Measurements from ENCODE around the gene MEST.
"Not testable (repeated sequence)": the region's sequence is repeated elsewhere in the genome, so short reads cannot be mapped to it uniquely, and the experiment has no call there.

MEST gene, protein sequence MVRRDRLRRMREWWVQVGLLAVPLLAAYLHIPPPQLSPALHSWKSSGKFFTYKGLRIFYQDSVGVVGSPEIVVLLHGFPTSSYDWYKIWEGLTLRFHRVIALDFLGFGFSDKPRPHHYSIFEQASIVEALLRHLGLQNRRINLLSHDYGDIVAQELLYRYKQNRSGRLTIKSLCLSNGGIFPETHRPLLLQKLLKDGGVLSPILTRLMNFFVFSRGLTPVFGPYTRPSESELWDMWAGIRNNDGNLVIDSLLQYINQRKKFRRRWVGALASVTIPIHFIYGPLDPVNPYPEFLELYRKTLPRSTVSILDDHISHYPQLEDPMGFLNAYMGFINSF

GRCh38 chr7:130491841-130492522 is at the start of gene MEST:
TSS of gene MEST (plus strand) at chr7:130492085. CDS start at chr7:130492314, 229 bp downstream.
- DNase-seq = peak; percentile 37

DNA sequence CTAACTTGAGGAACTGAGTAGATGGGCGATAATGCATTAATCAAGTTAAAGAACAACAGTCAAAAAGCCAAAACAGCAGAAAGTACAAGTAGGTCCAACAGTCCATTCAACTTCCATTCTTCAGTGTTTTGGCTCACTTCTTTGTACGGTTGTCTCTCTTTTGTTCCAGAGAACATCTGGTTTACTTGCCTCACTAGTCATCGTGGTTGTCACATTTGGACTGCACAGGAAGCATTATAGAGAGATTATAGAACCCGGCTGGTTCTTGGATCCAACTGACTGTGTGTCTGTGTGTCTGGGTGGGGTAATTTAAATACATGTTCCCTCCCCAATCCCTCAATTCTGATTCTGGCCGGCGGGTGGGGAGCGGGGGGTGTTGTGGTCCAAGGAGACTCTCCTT is 49.3 kb upstream of the MEST start:
- no peak for DNase-seq

- no peak for DNase-seq
These were observed 47.7 kb upstream of the MEST start for GRCh38 chr7:130444234-130444633.

- no peak for DNase-seq
These were observed 47.0 kb upstream of the MEST start for GRCh38 chr7:130444751-130445407.

DNA sequence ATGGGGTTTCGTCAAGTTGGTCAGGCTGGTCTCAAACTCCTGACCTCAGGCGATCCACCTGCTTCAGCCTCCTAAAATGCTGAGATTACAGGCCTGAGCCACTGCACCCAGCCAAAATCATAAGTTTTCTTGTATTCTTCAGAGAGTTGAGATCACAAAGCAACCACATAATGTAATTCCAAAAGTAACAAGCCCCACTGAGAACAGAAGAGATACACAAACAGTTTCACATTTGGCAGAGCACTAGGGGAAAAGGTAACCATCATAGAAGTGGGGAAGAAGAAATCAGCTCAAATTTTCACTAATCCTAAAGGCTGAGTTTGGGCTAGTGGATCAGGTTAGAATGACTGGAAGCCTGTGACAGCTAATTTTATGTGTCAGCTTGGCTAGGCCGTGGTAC is 45.6 kb upstream of the MEST start:
- DNase-seq = no peak

DNA sequence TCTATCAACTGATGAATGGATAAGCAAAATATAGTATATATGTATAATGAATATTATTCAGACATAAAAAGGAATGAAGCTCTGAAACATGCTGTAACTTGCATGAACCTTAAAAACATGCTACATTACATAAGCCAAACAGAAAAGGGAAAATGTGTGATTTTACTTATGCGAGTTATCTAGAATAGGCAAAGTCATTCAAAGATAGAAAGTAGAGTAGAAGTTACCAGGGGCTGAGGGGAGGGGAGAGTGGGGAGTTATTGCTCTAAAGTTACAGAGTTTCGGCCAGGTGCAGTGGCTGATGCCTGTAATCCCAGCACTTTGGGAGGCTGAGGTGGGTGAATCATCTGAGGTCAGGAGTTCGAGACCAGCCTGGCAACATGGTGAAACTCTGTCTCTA is 40.5 kb upstream of the MEST start:
- DNase-seq = not testable (repeated sequence)

GRCh38 chr7:130452951-130453350 is 38.9 kb upstream of the MEST start:
- no peak for DNase-seq

DNA sequence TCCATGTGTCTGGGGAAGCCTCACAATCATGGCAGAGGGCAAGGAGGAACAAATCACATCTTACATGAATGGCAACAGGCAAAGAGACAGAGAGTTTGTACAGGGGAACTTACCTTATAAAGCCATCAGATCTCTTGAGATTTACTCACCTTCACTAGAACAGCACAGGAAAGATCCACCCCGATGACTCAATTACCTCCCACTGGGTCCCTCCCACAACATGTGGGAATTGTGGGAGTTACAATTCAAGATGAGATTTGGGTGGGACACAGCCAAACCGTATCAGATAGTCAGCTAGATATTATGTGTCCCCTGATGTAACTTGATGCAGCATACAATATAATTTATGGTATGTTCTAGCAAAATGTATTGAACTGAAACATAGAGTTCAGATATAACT is 36.9 kb upstream of the MEST start:
- DNase-seq = no peak

- DNase-seq = no peak
These were observed 33.6 kb upstream of the MEST start for GRCh38 chr7:130458257-130458656.

GRCh38 chr7:130461272-130461671 is 30.6 kb upstream of the MEST start:
- DNase-seq = no peak

DNA sequence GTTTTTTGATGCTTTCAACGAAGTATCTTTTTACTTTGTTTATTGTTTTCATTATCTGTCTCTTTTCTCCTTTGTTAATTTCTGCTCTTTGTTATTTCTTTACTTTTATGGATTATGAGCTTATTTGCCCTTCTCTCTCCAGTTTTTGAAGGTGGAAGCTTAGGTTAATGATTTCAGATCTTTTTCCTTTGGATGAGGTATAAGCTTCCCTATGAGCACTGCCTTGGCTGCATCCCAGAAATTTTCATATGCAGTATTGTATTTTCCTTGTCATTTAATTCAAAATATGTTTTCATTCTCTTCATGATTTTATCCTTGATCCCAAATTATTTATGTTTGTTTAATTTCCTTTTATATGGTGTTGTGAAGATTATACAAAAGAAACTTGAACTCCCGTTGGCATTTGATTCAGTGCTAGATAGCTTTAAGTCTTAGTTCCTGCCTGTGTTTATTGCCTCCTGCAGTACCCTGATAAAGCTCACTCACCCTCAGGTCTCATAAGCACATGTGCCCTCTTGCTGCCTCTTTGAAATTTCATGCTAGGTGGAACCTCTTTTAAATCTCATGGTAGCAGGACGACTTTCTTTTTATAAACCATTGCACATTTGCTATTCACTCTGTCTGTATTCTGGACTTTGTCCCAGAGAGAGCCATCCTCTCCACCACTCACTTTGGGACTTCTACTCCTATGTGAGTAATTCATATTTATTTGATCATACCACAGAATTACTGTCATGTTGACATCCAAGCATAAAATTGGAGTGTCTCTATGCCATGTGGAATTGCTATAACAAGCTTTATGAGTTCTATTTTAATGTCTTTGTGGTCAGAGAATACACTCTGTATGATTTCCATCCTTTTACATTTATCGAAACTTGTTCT is 28.1 kb upstream of the MEST start:
- DNase-seq = no peak

GRCh38 chr7:130468612-130469011 is 23.3 kb upstream of the MEST start:
- DNase-seq = no peak

- no peak for DNase-seq
These were observed 19.9 kb upstream of the MEST start for GRCh38 chr7:130471974-130472373.

DNA sequence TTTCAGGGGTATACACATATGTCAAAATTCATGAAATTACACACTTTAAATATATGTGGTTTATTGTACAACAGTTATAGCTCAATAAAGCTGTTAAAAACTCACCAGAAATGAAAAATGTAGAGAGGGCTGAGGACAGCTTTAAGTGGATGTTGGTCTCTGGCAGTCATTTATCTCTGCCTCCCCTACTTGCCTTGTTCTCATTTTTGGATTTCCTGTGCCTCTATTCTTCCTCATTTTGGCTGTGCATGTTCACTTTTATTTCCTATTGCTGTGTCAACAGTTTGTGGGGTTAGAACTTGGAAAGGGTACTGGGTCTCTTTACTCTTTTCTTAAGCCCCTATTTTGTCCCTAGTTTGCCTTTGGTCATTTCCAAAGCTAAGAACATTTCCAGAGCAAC is 18.6 kb upstream of the MEST start:
- DNase-seq = no peak

DNA sequence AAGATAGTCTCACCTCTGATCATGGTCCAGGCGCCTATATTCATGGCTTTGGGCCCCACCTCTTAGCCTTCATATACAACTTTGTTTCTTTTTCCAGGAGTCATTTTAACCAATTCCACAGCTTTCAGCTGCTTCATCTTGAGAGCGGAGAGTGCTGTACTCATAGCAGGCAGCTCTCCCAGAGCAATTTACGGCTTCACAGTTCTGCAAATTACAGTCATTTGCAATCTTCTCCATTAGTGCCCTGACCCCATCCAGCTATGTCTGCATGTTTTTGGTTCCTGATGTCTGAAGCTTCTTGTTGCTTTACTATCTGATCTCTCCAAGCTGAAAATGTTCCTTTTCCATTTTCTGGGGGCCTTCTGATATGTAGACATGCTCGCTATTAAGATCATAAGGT is 18.0 kb upstream of the MEST start:
- DNase-seq = no peak

DNA sequence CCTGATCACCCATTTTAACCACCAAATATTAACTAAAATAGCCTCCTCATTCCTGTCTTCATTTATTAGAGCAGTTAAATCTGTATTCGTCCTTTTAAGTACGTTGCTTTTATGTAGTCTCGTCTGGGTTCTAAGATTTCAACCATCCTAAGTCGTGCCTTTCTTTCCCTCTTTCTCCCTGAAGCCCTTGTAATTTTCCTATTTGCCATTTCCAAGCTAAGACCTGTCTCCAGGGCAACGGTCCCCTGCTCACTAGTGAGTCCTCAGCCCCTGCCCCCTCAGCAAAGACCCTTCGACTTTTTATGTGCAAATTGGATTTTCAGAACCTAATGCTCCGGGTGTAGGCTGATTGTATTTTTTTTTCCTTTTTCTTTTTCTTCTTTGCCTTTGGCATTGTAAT is 16.1 kb upstream of the MEST start:
- DNase-seq = no peak

DNA sequence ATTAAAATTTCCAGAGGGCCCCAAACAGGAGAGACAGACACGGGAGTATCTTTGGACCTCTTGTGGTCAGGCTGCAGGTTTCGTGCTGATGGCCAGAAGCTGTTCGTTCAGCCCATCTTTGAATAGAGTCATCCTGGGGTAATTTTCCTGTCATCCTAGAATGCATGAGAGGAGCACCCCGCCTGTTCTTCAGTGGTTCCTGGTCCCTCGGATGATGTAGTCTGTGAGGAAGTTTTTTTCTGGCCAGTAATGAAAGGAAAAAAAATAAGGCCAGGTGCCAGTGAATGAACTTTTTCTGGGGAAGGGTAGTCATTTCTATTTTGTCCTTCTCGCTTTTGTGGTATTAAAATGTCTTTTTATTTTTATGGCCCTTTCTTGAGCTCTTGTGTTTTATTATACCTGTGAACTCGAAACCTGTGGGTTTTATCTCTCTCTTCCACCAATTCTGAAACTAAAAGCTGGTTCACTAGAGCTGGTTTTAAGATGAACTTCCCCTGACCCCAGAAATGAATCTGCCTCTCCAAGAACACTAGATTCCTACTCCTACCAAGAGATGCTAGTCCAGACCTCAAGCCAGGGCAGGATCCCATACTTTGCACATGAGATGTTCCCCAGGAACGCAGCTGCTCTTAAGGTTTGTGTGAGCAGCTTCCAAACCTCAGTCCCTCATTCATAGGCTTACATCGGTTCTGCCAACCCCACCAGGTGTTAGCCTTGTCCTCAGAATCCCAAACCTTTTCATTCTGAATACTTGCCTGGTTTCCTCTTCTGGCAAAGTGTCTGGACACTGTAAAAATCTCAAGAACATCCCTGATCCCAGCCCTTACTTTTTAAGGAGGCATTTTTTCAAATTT is 15.4 kb upstream of the MEST start:
- DNase-seq = no peak

DNA sequence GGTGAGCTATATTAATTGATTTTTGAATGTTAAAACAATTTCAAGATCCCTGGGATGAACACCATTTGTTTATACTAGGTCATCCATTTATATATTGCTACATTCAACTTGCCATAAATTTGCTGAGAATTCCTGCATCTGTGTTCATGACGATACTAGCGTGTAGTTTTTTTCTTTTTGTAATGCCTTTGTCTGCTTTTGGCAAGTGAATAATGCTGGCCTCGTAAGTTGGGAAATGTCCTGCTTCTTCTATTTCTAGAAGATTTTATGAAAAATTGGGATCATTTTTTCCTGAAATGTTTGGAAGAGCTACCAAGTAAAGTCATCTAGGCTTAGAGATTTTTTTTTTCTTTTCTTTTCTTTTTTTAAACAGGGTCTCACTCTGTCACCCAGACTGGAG is 12.9 kb upstream of the MEST start:
- no peak for DNase-seq

DNA sequence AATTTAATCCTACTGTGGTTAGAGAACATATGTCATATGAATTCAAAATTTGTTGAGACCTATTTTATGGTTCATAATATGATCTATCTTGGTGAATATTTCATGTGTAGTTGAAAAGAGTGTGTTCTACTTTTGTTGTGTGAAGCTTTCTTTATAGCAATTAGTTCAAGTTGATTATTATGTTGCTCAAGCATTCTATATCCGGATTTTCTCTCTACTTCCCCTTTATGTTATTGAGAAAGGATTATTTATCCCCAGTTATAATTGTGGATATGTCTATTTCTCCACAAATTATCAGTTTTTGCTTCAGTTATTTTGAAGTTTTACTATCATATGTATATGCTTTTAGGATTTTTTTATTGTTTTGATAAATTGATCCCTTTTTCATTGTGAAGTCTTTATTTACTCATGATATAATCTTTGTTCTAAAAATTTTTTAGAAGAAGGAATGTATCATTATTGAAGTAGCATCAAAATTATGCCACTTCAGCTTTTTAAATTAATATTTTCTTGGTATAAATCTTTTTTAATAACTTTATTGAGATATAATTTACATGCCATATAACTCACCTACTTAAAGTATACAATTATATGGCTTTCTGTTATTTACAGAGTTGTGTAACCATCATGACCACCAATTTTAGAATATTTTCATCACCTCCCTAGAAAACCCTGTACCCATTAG is 12.0 kb upstream of the MEST start:
- no peak for DNase-seq

DNA sequence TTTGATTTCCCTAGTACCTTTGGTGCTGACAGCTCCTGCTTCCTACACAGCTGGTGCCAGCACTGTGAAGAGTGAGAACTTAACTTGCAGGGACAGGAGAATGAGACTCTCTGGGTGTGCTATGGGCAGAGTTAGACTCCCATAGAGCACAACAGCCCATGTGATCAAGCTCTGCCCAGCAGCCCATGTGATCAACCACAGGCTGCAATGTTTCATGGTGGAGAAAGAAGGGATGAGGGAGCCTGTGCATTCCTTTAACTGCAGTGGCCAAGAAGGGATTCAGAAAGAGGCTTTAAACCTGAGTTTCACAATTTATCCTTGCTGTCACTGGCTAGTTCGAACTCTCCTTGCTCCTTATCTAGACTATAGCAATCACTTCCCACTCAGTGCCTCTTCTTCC is 10.0 kb upstream of the MEST start:
- no peak for DNase-seq

- no peak for DNase-seq
These were observed 8.9 kb upstream of the MEST start for GRCh38 chr7:130483031-130483430.

GRCh38 chr7:130485734-130486113 is 6.2 kb upstream of the MEST start:
- no peak for DNase-seq

Measured in activated CD8-positive, alpha-beta memory T cell treated with anti-CD3 and anti-CD28 coated beads, Interleukin-2, amount 50 U/mL, for 4 hours (primary cell).